C4-2B (cell line): ENCODE results near the gene MSRB2.

Source experiments
- H3K27ac ChIP-seq: fragments of 450-650 bp; 2 replicates; pipeline ENCODE4 v1.5.1; 2017
- CTCF ChIP-seq: fragments of 450-650 bp; conservative IDR thresholded peaks from 2 replicates; pipeline ENCODE4 v1.5.1; 2017; ENCODE audit warnings: mild to moderate bottlenecking
- ZFX ChIP-seq: fragments of 450-650 bp; IDR thresholded peaks from 2 replicates; pipeline ENCODE4 v1.6.1; 2017

The MSRB2 gene

GRCh38 chr10:23157691-23158369 lies 62.5 kb downstream of the MSRB2 start:
- TF ChIP-seq ZFX: no peak
- no peak for TF ChIP-seq CTCF
- H3K27ac ChIP-seq: no peak overlapping the region

GRCh38 chr10:23158370-23158769 lies 63.0 kb downstream of the MSRB2 start:
- H3K27ac ChIP-seq: no peak overlapping the region

GRCh38 chr10:23171232-23171876 lies 76.0 kb downstream of the MSRB2 start:
- no peak overlapping the region for H3K27ac ChIP-seq
- TF ChIP-seq ZFX (no peak), CTCF (no peak)

More at GRCh38 chr10:23158370-23158769, 63.0 kb downstream of the MSRB2 start:
- no peak for TF ChIP-seq ZFX
- TF ChIP-seq CTCF: peak; percentile 96
